Putamen (tissue), 1 donor: ENCODE data around the gene ZNF165.
"Not testable (repeated sequence)": the region's sequence is repeated elsewhere in the genome, so short reads cannot be mapped to it uniquely, and the experiment has no call there.

ENCODE experiments used
- DNase-seq: peaks from one replicate; pipeline ENCODE4 v3.0.0-alpha.2; 2016; ENCODE audit warnings: low spot score

ZNF165 gene

GRCh38 chr6:28122283-28122682, 41.9 kb downstream of the ZNF165 start:
- DNase-seq: not testable (repeated sequence)

GRCh38 chr6:28124350-28124970, 44.1 kb downstream of the ZNF165 start, which contains the start of gene ZSCAN16:
Gene ZSCAN16, plus strand, starts transcription at chr6:28124609. Its CDS starts 835 bp downstream, at chr6:28125444.
- DNase-seq: peak; percentile 80

GRCh38 chr6:28124971-28125353, 44.6 kb downstream of the ZNF165 start:
- no peak for DNase-seq

- DNase-seq: no peak
These were observed 45.0 kb downstream of the ZNF165 start for GRCh38 chr6:28125401-28125800.

- no peak for DNase-seq
These were observed 53.6 kb downstream of the ZNF165 start for GRCh38 chr6:28134015-28134414.

GRCh38 chr6:28134716-28135115, 54.3 kb downstream of the ZNF165 start:
- no peak for DNase-seq

GRCh38 chr6:28135393-28135792, 55.0 kb downstream of the ZNF165 start:
- no peak for DNase-seq

GRCh38 chr6:28136585-28137504, 56.5 kb downstream of the ZNF165 start:
- DNase-seq: peak; percentile 90

GRCh38 chr6:28137505-28137981, 57.2 kb downstream of the ZNF165 start:
- no peak for DNase-seq
